HG02642 (cell line): ENCODE measurements around the gene PDZRN3.

Experiments
- ATAC-seq: cut with Tn5 transposase; IDR thresholded peaks from one replicate; pipeline ENCODE4 v1.9.1; 2021; ENCODE audit warnings: mild to moderate bottlenecking; ENCODE audit not compliant: unreplicated experiment, poor library complexity

Gene PDZRN3

DNA sequence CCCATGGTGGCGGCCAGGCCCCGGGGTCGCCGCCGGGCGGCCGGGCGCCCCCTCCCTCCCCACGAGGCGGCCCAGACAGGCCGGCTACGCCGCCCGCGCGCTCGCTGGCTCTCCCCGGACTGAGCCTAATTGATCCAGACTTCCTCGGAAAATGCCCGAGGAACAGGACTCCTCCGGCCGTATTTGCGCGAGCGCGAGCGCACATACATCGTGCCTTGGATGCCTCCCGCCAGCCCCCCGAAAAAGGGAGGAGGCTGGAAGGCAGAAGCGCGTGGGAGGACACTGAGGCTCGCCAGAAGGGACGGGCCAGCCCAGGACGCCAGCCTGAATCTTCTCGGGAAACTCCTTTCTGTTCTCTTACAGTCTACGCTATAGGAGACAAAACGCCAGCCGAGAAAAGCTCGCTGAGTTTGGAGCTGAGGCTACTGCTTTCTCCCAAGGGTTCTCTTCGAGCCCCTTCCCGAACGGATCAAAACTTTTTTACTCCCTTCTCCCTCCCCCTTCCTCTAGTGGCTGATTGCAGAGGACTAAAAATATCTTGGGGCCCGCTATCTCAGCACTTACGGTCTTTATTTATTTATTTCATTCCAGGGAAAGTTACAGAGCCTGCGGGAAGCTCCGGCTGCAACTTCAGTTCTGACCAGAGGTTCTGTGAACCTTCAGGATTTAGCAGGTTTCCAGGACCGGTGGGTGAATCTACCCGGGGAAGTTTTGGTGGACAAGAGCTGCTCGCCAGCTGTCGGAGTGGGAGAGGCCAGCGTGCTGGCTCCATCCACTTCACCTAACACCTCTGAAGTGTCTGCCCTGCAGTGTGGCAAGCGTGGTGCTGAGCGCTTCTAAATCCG is at the start of gene PDZRN3:
PDZRN3 (minus strand) TSS at position 121 of the 845 bp plus-strand sequence.
- ATAC-seq: no peak

DNA sequence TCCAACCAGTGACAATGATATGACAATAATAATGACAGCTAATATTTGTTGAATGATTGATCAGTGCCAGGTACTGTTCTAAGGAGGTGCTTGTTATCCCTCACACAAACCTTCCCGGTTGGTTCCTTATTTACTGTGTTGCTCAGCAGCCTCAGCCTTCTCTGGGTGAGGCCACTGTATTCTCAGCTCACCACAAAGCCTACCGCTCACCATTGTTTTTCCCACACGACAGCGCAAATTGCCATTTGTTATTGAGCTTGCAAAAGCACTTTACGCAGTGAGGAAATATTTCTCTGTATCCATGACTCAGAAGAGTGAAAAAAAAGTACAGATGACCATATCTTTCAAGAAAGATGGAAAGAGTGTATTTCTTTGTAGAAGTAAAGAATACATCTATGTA is 49.5 kb upstream of the PDZRN3 start:
- ATAC-seq: no peak

DNA sequence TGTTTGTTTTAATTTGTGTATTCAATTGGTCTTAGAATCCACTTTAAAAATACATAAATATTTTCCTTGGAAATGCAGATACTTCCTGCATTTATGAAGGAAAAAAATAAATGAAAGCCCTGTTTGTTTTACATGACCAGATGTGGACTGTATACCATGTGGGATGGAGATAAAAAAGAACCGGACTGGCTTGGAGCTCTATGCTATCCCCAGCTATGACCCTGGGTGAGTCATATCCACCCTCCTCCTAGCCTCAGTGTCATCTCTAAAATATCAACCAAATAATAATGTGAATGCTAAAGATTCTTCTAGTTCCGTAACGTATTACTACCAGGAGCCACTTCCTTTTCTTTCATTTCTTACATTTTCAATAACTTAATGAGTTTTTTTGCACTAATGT is 44.5 kb upstream of the PDZRN3 start:
- no peak for ATAC-seq

DNA sequence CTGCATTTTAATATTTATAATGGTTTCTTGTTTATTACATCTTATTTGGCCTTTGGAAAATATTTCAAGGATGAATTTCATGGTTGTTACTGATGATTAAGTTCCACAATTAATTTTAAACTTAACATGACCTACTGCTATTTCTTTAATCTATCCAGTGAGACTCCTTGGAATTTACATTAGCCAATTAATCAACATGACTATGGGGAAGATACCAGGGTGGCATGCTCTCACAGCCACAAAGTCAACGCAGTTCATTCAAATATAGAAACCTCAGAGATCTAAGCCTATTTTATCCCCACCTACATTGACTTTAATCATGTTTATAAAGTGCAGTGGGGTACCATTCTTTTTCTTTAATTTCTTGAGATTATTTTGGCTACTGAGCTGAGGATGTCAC is 43.6 kb upstream of the PDZRN3 start:
- ATAC-seq: no peak

DNA sequence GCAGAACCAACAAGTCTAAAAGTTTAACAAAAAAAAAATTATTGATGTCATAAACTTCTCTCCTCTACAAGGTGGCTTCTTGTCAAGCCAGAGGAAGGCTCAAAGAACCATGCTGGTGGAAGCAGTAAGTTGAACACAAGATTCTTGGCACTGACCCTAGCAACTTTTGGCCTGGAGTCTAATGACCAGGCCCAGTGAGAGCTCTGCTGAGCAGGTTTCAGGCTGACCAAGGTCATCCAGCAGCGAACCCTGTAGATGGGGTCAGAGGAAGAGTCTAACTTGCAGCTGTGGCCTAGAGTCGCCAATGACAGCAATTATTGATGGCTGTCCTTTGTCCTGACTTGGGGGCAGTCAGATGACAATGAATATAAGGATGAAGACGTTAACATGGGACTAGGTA is 43.1 kb upstream of the PDZRN3 start:
- ATAC-seq: no peak

DNA sequence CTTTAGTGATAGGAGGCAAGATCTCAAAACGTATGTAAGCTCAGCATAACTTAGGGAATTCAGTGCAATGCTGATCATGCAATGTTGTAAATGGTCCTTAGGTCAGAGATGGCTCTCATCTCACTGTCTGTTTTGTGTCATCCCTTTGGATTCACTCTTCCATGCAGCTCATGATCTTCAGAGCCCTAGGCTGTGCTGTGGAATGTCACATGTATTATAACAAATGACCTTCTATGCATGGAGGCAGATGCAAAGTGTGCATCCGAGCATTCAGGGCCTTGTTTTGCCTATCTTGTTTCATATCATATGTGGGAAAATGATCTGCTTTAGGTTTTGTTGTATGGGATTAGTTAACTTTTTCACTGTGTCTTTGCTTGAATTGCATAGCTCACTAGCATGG is 40.5 kb upstream of the PDZRN3 start:
- ATAC-seq: no peak

DNA sequence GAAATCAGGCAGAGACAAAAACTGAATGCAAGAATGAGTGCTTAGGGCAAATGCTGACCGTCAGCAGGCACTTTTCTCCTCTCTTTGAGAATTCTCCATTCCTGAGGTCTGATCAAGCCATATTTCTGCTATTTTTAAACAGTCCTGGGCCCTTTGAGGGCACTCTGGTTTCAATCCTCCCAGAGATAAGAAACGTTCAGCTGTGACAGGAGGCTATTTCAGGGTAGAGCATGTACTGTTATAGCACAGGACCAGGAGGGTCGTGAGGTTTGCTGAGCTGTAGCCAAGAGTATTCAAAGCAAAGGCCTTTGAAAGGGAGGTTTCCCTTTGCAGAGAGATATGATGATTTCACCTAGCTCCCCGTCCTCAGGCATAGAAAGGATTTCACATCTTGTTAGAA is 39.6 kb upstream of the PDZRN3 start:
- no peak for ATAC-seq

DNA sequence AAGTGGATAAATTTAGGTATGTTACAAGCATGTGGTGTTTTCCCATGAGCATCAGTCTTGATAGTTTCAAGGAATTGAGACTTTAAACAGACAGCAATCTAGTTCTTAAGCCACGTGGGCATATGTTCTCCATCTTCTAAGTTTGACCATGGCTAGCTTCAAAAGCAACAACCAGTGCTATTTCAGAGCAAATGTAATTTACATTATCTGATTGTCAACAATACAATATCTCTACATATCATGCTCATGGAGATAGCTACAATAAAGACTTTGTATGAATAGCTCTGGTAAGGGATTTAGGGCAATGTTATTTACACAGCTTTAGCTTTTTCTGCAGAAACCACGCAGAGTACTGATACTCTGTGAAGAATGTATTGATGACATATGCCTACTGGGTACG is 38.8 kb upstream of the PDZRN3 start:
- ATAC-seq: no peak

DNA sequence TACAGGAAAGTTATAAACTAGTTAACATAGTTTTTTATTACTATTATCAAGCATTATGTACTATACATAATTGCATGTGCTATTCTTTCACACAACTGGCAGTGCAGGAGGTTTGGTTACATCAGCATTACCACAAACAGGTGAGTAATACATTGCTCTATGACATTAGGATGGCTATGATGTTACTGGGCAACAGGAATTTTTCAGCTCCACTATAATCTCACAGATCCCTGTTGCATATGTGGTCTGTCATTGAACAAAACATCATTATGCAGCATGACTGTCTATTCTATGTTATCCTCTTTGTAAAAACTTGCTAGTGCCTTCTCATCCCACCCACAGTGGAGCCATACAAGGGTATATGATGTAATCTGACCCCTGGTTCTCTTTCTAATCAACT is 36.5 kb upstream of the PDZRN3 start:
- no peak for ATAC-seq

DNA sequence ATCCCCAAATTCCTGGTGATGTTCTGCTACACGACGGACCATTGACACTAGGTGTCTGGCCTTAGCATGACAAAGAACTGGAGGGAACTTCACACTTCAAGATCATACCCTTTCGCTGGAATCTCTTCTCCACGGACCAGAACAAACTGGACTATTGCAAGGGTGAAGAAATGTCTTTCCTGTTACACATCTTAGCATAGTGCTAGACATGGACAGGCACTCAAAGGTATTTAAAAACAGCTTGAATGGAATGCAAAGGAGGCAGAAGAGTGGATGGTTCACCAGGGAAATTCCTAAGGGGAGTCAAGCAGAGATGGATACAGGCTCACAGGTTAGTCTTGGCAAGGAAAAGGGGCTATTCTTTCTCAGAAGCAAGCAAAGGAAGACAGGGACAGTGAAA is 33.5 kb upstream of the PDZRN3 start:
- no peak for ATAC-seq

DNA sequence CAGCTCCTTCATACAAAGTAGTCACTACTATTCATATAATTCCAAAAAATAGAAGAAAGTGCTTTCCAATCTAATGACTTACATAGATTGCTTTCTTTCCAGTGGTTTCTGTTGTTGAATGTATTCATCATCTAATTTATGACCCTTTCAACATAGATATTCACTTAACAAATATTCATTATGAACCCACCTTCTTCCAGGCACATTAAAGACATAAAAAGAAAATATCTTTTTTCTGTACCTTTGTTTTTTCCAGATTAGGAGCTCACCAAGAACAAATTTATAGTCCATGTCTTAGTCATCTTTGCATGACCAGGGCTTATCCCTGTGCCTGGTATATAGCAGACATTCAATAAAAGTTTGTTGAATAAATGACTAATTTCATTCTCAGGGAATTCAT is 32.4 kb upstream of the PDZRN3 start:
- no peak for ATAC-seq

DNA sequence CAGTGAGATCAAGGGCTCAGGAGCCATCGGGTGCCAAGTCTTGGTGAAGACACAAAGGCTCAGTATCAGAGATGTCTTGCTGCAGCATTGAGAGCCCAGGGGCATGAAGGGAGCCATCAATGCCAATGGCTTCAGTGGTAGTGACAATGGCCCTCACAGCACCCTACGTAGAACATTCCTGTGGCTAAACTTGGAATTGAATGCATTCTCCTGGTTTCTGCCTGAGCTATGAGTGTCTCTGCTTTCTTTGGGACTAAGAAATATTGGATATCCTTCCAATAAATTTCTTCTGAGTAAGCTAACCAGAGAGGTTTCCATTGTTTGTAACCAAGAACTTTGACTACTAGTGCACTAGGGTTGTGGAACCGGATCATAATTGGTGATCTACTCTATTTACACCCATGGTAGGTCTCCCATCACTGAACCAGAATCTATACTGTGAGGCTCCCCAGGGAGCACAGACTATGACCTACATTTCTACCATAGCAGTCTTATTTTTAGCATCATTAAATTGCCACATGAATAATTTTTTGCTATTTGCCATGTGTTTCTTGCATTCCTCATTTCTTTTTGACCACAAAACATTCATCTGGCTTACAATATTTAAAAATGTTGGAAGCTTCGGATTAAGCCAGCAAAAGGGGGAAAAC is 31.6 kb upstream of the PDZRN3 start:
- no peak for ATAC-seq

DNA sequence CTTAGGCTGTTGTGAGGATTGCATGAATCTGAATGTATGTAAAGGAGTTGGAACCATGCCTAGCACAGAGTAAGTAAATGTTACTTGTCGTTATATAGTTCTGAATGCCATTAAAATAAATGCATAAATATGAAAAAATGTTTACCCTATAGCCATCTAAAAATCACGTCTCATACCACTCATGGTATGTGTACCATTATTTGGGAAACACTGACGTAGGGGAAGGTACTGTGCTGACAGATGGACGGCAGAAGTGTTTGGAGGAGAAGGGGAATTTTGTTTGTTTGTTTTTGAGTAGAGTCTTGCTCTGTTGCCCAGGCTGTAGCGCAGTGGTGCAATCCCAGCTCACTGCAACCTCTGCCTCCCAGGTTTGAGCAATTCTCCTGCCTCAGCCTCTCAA is 30.5 kb upstream of the PDZRN3 start:
- ATAC-seq: no peak

DNA sequence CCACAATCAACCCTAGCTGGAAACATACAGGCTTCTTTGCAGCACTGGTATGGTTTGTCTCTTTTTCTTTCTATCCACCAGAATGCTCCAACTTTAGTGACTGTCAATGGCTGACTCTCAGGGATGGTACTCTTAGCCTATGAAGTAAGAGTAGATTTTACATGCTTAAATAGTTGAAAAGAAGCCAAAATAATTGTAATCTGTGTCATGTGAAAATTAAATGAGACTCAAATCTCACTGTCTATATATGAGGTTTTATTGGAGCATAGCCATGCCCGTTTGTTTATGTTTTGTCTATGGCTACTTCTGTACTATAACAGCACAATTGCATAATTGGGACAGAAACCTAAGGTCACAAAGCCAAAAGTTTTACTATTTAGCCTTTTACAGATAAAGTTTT is 29.1 kb upstream of the PDZRN3 start:
- no peak for ATAC-seq

DNA sequence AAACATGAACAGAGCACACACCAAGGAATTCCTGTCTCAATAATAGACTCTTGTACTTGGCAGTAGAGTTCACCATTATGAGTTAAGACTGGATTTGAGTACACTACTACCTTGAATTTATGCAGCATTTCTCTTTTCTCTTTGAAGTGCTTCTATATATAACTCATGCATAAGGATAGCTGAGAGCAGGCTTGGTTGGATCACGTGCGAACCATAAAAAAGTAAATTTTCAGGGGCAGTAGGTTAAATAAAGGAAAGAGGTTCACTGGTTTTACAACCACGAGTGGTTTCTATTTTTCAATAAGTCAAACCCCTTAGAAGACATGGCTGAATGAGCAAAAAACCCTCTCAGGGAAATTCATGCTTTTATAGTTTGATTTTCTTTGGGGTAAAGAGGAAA is 28.6 kb upstream of the PDZRN3 start:
- ATAC-seq: no peak

DNA sequence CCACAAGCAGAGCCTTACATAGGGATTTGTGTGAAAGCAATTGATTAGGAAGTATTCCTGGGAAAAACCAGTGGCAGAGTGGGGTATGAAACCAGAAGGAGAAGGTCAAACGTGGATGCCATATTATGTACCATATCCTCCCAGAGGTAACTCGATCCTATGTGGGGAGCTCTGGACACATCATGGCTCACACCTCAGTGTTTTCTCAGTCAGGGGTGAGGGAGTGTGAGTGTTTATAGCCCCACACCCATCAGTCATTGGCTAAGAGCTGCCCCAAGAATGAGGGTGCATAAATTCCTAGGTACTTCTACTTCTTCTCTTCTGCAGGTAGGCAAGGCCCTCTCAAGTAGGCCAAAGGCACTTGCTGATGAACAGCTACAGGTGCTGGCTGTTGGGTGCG is 28.2 kb upstream of the PDZRN3 start:
- ATAC-seq: no peak

DNA sequence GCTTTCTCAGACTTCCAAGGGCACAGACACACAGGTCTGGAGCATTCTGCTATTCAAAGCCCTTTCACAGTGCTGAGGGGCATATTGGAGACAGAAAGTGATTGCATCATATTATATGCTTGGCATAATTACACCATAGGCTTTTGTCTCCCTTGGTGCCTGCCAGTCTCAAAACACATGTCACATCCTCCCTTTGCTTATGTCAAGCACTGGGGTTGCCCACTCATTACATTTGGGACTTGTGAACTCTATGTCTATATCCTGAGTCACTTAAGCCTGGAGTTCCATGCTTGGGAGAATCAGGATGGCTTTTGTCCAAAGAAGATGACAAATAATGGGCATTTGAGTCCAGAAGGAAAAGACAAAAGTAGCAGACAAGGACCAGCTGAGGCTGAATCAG is 12.3 kb upstream of the PDZRN3 start:
- ATAC-seq: no peak

DNA sequence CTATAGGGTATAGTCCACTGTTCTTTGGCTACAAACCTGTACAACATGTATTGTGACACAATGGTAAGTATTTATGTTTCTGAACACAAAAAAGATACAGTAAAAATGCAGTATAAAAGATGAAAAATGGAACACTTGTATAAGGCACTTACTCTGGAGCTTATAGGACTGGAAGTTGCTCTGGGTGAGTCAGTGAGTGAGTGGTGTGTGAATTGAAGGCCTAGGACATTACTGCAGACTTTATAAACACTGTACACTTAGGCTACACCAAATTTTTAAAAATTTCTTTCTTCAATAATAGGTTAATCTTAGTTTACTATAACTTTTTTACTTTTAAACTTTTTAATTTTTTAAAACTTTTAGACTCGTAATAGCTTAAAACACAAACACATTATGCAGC is 10.5 kb upstream of the PDZRN3 start:
- no peak for ATAC-seq

DNA sequence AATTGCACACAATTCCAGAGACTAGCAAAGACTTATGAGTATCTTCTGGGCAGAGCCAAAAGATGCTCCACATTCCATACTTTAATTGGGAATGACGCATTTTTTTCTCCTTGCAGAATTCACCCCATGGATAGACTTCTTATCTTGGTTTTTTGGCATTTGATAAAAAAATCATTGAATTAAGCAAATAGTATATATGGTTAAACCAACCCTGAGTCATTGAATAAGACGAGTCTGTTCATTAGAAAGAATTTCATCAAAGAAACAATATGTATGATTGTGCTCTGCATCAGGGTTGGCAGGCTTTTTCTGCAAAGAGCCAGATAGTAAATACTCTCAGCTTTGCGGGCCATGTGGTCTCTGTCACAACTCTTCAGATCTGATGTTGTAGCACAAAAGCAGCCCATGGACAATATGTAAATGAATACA is 9.2 kb upstream of the PDZRN3 start:
- no peak for ATAC-seq

DNA sequence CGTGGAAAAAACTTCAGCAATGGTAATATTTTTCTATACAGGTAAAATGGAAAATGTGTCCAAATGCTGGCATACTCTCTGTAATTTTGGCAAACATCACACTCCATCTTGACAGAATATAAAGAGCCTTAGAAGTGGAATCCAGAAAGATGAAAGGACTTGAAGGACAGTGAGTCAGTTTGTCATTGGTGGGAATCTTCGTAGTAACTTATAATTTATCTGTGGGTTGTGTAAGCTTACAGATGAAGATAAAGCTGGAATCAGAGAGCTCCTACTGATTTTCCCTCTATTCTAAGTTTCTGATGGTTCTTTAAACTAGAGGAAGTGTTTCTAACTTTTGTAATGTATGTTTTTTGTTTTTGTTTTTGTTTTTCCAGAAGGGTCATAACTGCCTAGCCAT is 8.7 kb upstream of the PDZRN3 start:
- no peak for ATAC-seq

DNA sequence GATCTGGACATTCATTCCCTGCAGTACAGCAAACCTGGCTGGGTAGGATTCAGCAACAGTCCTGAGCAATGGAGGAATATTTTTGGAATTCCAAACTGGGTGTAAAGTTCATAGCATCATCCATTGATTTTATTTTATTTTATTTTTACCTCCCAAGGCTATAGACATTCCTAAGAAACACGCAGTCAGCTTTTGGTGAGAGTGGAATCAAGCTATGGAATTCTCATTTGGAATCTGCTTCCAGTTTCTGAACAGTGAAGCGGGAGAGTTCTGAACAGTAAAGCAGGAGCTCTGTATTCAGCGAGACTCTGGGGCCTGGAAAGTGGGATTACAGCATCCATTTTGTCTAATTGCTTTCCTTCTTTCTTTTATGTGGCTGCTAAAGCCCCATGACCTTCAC is 1.4 kb upstream of the PDZRN3 start:
- no peak for ATAC-seq
